Breast epithelium (tissue), 3 donors: Measurements from ENCODE around the gene PPP2R2B.

ENCODE experiments used
- POLR2AphosphoS5 ChIP-seq, 3 donors: sonication (generic); formaldehyde crosslinking; IDR thresholded peaks; one replicate each; pipeline ENCODE4 v1.6.1; 2017; ENCODE audit warnings: antibody characterized with exemption in 3 of 3
- TF ChIP-seq, protein P1 (sequence below), 3 donors: fragments of 450-650 bp; IDR thresholded peaks; one replicate each; pipeline ENCODE4 v1.5.1; 2016 to 2017; ENCODE audit warnings: antibody characterized with exemption in 3 of 3, mild to moderate bottlenecking in 3 of 3, moderate library complexity in 3 of 3

DNA sequence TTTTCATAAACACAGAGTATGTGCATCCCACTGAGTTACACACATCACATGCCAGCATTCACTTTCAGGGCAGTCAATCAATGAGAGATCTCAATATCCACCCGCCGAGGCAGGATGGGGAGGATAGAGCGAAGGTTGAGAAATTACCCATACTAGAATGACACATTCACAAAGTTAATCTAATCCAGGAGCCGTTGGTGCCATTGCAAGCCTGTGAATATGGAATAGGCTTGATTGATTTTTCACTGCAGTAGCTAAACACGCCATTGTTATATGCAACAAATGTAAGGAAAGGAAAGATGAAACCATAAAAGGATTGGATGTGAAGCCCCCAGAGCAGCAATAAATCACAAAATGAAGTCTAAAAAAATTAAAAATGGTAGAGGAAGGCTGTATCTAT lies 194.7 kb downstream of the PPP2R2B start:
- TF ChIP-seq, protein P1, sequence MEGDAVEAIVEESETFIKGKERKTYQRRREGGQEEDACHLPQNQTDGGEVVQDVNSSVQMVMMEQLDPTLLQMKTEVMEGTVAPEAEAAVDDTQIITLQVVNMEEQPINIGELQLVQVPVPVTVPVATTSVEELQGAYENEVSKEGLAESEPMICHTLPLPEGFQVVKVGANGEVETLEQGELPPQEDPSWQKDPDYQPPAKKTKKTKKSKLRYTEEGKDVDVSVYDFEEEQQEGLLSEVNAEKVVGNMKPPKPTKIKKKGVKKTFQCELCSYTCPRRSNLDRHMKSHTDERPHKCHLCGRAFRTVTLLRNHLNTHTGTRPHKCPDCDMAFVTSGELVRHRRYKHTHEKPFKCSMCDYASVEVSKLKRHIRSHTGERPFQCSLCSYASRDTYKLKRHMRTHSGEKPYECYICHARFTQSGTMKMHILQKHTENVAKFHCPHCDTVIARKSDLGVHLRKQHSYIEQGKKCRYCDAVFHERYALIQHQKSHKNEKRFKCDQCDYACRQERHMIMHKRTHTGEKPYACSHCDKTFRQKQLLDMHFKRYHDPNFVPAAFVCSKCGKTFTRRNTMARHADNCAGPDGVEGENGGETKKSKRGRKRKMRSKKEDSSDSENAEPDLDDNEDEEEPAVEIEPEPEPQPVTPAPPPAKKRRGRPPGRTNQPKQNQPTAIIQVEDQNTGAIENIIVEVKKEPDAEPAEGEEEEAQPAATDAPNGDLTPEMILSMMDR (IDR thresholded peaks at IDR 0.05): no peak
- TF ChIP-seq POLR2AphosphoS5 (IDR thresholded peaks at IDR 0.05): no peak
